CD4-positive, alpha-beta T cell treated with Interleukin-6 for 4 hours (primary cell): ENCODE measurements around the gene DEPP1.
A peak's percentile ranks its signal among the peaks of the same experiment; 100 is the strongest.

Experiments used
- DNase-seq: peaks from one replicate; pipeline ENCODE4 v3.0.0-alpha.2; 2020; ENCODE audit warnings: mixed read lengths

Gene DEPP1

GRCh38 chr10:44977287-44978212 lies 1.1 kb downstream of the DEPP1 start:
- DNase-seq, result no peak

GRCh38 chr10:44976352-44977198 lies 2.0 kb downstream of the DEPP1 start:
- DNase-seq, result no peak

GRCh38 chr10:44975431-44976331 lies 2.9 kb downstream of the DEPP1 start:
- DNase-seq, result no peak

- peak; percentile 71 for DNase-seq
Observed at GRCh38 chr10:44974628-44975430, 3.8 kb downstream of the DEPP1 start.

- no peak for DNase-seq
Observed at GRCh38 chr10:44974082-44974627, 4.5 kb downstream of the DEPP1 start.

- DNase-seq, result no peak
Observed at GRCh38 chr10:44973323-44974081, 5.1 kb downstream of the DEPP1 start.

GRCh38 chr10:44972874-44973306 lies 5.7 kb downstream of the DEPP1 start:
- DNase-seq, result no peak

- DNase-seq, result no peak
Observed at GRCh38 chr10:44971935-44972757, 6.5 kb downstream of the DEPP1 start.

- DNase-seq, result no peak
Observed at GRCh38 chr10:44971434-44971833, 7.2 kb downstream of the DEPP1 start.

- no peak for DNase-seq
Observed at GRCh38 chr10:44970812-44971395, 7.7 kb downstream of the DEPP1 start.

GRCh38 chr10:44969854-44970253 lies 8.8 kb downstream of the DEPP1 start:
- DNase-seq, result no peak

GRCh38 chr10:44968500-44969400 lies 9.9 kb downstream of the DEPP1 start:
- DNase-seq, result no peak

GRCh38 chr10:44968091-44968490 lies 10.5 kb downstream of the DEPP1 start:
- no peak for DNase-seq

- DNase-seq, result no peak
Observed at GRCh38 chr10:44967616-44968015, 11.0 kb downstream of the DEPP1 start.

GRCh38 chr10:44966816-44967509 lies 11.6 kb downstream of the DEPP1 start:
- no peak for DNase-seq

GRCh38 chr10:44966129-44966815 lies 12.3 kb downstream of the DEPP1 start:
- no peak for DNase-seq

GRCh38 chr10:44965651-44966097 lies 12.9 kb downstream of the DEPP1 start:
- DNase-seq, result no peak
